Umbilical cord (tissue), 2 donors: Measurements from ENCODE around the gene APBA2. TPM values are rescaled to one million over a fixed set of nuclear protein-coding genes. Genes with fewer than 3 reads are reported as not detected.

Experiments
- DNase-seq: peaks from one replicate; pipeline ENCODE4 v3.0.0-alpha.2; 2015; ENCODE audit warnings: low spot score
- total RNA-seq: library from RNA; depleted of rRNA; stranded (reverse); fragments of >200 nt; gene quantifications from one replicate; pipeline ENCODE4 v1.2.3, GENCODE V29; 2014; ENCODE audit warnings: low replicate concordance; ENCODE audit not compliant: insufficient read depth

The APBA2 gene
- total RNA-seq, 1 donor from 2014 or later: 5.8 TPM

DNA sequence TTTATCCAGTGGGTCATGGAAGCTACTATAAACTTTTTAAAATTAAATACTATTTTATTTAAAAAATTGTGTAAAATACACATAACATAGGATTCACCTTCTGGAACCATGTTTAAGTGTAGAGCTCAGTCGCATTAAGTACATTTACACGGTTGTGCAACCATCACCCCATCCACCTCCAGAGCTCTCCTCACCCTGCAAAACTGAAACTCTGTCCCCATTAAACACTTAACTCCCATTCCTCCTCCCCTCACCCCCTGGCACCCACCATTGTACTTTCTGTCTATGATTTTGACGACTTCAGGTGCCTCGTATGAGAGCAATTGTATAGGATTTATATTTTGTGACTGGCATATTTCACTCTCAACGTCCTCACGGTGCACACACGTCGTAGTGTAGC lies 70.7 kb downstream of the APBA2 start:
- DNase-seq: no peak

- no peak for DNase-seq
Measured at GRCh38 chr15:28957606-28958498, 72.1 kb downstream of the APBA2 start.

- DNase-seq: no peak
Measured at GRCh38 chr15:28959326-28959725, 73.6 kb downstream of the APBA2 start.

- peak; percentile 61 for DNase-seq
Measured at GRCh38 chr15:28960979-28961378, 75.2 kb downstream of the APBA2 start.

DNA sequence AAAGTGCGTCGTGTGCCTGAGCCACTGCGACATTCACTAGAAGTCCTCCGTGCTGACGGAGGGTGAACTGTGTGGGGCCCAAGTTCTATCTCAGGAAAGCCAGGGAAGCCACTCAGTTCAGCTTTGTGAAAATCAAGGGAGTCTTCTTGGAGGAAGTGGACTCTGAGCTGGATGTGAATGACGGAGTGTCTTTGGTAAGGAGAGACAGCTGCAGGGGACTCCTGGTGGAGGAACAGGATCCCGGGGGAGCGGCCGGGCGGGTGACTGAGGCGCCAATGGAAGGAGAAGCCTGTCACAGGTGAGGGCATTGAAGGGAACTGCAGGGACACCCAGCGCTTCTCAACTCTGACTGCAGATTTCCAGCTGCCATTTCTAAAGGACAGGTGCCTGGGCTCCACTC lies 75.6 kb downstream of the APBA2 start:
- no peak for DNase-seq

- no peak for DNase-seq
Measured at GRCh38 chr15:28962851-28963710, 77.3 kb downstream of the APBA2 start.

- DNase-seq: no peak
Measured at GRCh38 chr15:28963711-28964081, 77.9 kb downstream of the APBA2 start.

- no peak for DNase-seq
Measured at GRCh38 chr15:28964098-28964497, 78.3 kb downstream of the APBA2 start.

DNA sequence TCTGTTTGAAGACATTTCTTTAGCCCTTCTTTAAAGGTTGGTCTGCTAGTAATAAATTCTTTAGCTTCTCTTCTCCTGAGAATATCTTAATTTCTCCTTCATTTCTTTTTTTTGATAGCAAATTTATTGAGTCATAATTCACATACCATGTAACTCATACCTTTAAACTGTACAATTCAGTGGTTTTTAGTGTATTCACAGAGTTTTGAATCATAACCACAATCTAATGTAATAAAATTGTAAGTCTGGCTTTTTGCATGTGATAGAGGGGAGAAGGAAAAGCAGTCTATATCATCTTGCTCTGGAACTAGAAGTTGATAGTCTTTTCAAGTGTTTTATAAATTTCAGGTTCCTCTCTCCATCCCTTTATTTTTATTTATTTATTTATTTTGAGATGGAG lies 81.3 kb downstream of the APBA2 start:
- no peak for DNase-seq

DNA sequence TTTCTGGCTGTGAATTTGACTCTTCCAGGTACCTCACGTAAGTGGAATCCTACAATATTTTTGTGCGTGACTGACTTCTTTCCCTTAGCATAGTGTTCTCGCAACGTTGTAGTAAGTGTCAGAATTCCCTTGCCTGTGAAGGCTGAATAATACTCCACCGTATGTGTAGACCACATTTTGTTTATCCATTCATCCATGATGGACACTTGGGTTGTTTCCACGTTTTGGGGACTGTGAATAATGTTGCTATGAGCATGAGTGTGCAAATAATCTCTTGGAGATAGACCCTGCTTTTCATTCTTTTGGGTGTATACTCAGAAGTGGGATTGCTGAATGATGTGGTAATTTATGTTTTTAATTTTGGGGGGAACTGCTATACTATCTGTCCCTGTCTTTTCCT lies 82.2 kb downstream of the APBA2 start:
- DNase-seq: no peak

GRCh38 chr15:28969511-28970085 lies 83.8 kb downstream of the APBA2 start:
- DNase-seq: no peak

GRCh38 chr15:28974142-28974541 lies 88.4 kb downstream of the APBA2 start:
- no peak for DNase-seq

DNA sequence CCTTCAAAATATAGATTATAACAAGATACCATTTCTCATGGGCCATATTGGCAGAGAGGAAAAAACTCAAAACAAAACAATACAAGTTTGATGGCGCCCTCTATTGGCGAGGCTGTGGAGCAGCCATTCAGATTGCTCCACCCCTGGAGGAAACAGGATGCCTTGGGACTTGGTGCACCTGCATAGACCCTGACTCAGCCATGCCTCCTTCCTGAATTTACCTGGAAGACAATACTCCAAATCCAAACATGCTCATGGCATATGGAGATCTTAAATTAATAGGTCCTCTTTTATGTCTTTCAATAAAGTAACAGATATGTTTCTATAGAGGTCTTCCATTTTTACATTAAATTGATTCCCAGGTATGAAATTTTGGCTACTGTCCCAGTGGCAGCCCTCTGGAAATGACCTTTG lies 90.0 kb downstream of the APBA2 start:
- no peak for DNase-seq

GRCh38 chr15:28977377-28978010 lies 91.7 kb downstream of the APBA2 start:
- DNase-seq: peak; percentile 81

DNA sequence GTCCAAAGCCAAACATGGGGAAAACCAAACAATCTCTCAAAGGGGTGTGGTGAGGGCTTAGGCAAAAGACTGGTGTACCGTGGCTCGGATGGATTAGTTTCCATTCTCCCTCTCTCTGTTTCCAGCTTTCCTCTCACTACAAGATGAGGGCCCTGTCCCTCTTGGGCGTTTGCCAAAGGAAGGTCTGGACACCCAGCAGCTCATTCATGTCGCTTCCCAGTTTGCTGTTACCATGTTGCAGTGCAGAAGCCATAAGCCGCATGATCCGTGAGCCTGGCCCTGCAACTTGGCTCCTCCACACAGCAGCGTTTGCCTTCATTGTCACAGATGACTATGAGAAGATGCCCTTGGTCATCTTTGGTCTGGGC lies 92.2 kb downstream of the APBA2 start:
- no peak for DNase-seq

DNA sequence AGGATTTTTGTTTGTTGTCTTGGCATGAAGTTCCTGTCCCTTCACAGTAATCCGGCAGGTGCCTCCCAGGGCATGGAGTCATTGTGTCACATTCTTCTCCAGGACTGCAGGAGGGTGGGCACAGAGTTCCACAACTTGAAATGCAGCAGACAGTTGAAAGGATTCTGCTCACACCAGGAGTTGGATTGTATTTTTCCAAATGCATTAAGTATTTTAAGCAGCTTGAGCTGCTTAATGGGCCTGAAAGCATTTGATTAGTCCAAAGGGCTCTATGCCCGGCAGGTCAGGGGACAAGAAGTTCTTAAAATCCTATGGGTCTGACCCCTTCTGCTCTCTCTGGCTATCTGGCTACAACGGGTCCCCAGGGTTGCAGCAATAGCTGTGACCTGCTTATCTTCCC lies 92.9 kb downstream of the APBA2 start:
- DNase-seq: no peak

DNA sequence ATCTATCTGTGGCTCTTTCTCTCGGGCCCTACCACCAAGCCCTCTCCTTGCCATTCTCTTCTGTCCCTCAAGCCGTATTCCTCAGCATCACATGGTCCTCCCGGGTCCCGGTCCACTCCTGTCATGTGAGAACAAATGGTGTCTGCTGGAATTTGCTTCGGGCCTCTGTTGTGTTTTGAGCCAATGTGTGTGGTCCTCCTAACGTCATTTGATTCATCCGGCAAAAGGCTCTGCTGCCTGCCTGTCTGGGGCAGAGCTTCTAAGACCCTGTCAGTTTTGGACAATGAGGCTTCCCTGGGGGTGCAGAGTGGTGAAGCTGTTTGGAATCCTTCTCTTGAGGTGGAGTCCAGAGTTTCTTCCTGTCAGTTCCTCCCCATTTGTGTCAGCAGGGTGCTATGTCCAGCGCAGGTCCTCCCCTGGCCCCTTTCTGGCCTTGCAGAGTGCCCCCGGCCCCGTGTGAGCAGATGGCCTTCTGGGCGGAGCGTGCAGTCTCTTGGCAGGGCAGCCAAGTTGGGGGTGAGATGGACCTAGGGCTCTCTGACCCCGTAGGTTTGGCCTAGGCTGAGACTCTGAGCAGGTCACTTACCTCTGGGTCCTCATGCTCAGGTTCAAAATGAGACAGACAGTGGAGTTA lies 93.6 kb downstream of the APBA2 start:
- DNase-seq: no peak

DNA sequence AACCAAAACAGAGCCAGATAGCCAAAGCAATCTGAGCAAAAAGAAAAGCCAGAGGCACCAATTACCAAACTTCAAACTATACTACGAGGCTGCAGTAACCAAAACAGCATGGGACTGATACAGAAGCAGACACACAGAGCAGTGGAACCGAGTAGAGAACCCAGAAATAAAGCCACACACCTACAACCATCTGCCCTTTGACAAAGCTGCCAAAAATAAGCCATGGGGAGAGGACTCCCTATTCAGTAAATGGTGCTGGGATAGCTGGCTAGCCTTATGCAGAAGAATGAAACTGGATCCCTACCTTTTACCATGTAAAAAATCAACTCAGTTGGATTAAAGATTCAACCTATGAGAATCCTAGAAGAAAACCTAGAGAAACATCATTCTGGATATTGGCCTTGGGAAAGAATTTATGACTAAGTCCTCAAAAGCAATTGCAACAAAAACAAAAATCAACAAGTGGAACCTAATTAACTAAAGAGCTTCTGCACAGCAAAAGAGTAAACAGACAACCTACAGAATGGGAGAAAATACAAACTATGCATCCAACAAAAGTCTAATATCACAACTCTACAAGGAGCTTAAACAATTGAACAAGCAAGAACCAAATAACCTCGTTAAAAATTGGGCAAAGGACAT lies 95.1 kb downstream of the APBA2 start:
- no peak for DNase-seq

DNA sequence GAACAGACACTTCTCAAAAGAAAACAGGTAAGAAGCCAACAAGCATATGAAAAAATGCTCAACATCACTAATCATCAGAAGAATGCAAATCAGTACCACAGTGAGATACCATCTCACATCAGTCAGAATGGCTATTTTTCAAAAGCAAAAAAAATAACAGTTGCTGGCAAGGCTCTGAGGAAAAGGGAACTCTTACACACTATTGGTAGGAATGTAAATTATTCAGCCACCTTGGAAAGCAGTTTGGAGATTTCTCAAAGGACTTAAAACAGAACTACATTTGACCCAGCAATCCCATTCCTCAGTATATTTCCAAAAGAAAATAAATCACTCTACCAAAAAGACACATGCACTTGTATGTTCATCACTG lies 95.6 kb downstream of the APBA2 start:
- no peak for DNase-seq

DNA sequence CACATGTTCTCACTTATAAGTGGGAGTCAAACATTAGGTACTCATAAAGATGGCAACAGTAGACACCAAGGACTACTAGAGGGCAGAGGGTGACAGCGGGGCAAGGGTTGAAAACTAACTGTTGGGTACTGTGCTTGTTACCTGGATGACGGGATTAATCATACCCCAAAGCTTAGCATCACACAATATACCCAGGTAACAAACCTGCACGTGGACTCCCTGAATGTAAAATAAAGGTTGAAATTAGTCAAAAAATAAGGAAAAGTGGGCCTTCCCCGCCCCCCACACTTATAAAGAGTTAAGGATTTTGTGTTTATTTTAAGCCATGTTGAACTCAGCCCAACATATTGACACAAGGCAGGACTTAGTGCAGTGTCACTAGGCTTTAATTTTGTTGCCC lies 96.1 kb downstream of the APBA2 start:
- no peak for DNase-seq

DNA sequence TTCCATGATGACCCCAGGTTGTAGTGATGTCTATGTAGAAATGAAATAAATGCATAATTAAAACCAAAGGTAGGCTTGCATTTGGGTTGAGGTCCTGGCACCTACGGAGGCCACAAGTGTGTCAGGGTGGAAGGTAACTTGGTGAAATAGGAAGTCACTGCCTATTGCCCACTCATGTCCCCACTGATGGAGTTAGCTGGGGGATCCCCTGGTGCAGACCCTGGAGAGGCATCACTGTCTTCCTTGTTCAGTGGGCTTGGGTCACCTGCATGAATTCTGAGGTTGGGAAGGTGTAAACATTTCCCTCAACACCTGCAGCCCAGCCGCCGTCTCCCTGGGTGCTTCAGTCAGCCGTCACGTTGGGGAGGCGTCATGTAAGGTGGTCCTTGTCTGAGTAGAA lies 97.1 kb downstream of the APBA2 start:
- no peak for DNase-seq
